ENCODE measurements around the gene PIK3C2G.
A peak's percentile ranks its signal among the peaks of the same experiment; 100 is the strongest.

GRCh38 chr12:18428416-18428815 lies 167.1 kb downstream of the PIK3C2G start:
- TF ChIP-seq CTCF (IDR thresholded peaks at IDR 0.05 in 2 of 3, conservative IDR thresholded peaks at IDR 0.05 in 1 of 3; ENCODE audit: borderline replicate concordance in 1 of 3, insufficient read depth in 1 of 3, low read depth in 2 of 3, low read length in 2 of 3) (no peak), RAD21 (IDR thresholded peaks at IDR 0.05; ENCODE audit: low read depth) (no peak), CEBPB (IDR thresholded peaks at IDR 0.05; ENCODE audit: low read depth) (0 out of 2 replicates have a peak, but pooled peaks have one; percentile 13), POLR2A (IDR thresholded peaks at IDR 0.05; ENCODE audit: borderline replicate concordance, extremely low read depth, insufficient read depth, insufficient read length) (no peak), MAX (IDR thresholded peaks at IDR 0.05) (no peak), SRF (IDR thresholded peaks at IDR 0.05; ENCODE audit: low read depth) (no peak), EZH2 (IDR thresholded peaks at IDR 0.05) (no peak), POLR2AphosphoS5 (IDR thresholded peaks at IDR 0.05; ENCODE audit: low read depth, low read length) (no peak), EGR1 (IDR thresholded peaks at IDR 0.05; ENCODE audit: low read depth) (no peak), YY1 (IDR thresholded peaks at IDR 0.05; ENCODE audit: extremely low read depth, insufficient replicate concordance, low read depth, low read length) (no peak), ZBTB33 (IDR thresholded peaks at IDR 0.05; ENCODE audit: extremely low read depth, insufficient replicate concordance, low read length) (no peak), REST (IDR thresholded peaks at IDR 0.05; ENCODE audit: low read depth) (no peak)

Measured in HCT116 (cell line).